T-helper 9 cell (primary cell): Measurements from ENCODE around the gene ACTC1.
"Not testable (repeated sequence)": the region's sequence is repeated elsewhere in the genome, so short reads cannot be mapped to it uniquely, and the experiment has no call there.

Source experiments
- DNase-seq: peaks from one replicate; pipeline ENCODE4 v3.0.0-alpha.2; 2020
- total RNA-seq, 2 donors: gene quantifications; one replicate each; lab custom pipeline; 2026; lab: John Stamatoyannopoulos, UW

Gene ACTC1
- 0 reads per million in 2 donors for total RNA-seq

GRCh38 chr15:34795267-34796081 lies at the start of gene ACTC1:
ACTC1 (minus strand) TSS chr15:34795549; CDS start chr15:34794808, 741 bp downstream.
- no peak for DNase-seq

- DNase-seq, result no peak
Measured at GRCh38 chr15:34841262-34841725, 45.9 kb upstream of the ACTC1 start.

DNA sequence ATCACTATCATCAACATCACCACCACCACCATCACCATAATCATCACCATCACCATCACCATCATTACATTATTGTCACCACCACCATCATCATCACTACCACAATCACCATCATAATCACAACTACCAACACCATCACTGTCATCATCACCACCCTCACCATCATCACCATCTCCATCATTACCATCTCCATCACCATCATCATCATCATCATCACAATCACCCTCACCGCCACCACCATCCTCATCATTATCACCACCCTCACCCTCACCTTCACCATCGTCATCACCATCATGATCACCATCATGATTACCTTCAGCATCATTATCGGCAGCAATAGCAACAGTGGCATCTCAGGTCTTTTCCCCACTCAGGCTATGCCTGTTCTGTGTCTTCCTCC lies 42.9 kb upstream of the ACTC1 start:
- DNase-seq, result no peak

DNA sequence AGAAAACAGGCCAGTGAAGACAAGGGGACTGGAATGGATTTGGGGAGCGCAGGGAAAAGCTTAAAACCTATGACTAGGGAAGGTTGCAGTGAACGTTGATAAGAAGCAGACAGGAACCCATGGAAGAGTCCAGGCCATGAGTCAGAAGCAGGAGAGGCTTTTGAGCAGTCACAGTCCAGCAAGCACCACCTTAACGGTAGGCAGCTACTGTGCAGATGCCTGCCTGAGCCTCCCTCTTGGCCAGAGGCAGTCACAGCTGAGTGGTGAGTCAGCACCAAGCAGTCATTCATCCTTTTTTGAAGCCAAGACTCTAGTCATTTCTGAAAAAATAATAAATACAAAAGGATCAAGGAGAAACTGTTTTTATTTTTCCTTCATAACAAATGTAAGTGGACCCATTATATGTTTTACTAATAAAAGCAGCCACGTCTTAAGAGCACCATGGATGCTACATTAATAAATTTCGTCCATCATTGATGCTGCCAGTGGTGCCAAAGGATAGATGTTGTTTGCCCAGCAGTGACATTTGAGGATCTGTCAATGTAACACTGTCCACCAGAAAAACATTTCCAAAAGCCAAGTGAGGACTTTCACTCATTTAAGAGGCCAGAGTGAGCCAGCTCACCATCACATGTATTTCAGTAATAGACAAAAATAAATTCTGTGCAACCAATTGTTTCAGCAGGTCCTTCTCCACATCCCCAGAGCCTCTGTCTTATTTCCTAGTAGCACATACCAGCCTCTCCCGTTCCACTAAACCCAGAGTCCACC lies 42.1 kb upstream of the ACTC1 start:
- no peak for DNase-seq

GRCh38 chr15:34828145-34828911 lies 33.0 kb upstream of the ACTC1 start:
- no peak for DNase-seq

GRCh38 chr15:34821831-34822230 lies 26.5 kb upstream of the ACTC1 start:
- DNase-seq, result no peak

GRCh38 chr15:34820110-34820509 lies 24.8 kb upstream of the ACTC1 start:
- DNase-seq, result no peak

- DNase-seq, result no peak
Measured at GRCh38 chr15:34818526-34818925, 23.2 kb upstream of the ACTC1 start.

DNA sequence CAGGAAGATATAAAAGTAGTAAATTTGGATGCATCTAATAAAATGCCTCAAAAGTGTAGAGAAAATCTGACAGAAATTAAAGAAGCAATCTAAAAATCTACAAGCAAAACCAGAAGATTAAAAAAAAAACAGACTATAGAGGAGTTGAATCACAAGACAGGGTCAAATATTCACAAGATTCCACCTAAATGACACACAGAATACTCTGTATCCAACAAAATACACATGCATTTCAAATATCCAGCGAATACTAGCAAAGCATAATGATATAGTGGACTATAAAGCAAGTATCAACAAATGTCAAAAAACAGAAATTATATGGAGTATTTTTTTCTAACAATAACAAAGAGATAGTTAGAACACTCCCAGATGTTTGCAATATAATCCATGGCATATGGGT lies 20.5 kb upstream of the ACTC1 start:
- DNase-seq, result no peak

DNA sequence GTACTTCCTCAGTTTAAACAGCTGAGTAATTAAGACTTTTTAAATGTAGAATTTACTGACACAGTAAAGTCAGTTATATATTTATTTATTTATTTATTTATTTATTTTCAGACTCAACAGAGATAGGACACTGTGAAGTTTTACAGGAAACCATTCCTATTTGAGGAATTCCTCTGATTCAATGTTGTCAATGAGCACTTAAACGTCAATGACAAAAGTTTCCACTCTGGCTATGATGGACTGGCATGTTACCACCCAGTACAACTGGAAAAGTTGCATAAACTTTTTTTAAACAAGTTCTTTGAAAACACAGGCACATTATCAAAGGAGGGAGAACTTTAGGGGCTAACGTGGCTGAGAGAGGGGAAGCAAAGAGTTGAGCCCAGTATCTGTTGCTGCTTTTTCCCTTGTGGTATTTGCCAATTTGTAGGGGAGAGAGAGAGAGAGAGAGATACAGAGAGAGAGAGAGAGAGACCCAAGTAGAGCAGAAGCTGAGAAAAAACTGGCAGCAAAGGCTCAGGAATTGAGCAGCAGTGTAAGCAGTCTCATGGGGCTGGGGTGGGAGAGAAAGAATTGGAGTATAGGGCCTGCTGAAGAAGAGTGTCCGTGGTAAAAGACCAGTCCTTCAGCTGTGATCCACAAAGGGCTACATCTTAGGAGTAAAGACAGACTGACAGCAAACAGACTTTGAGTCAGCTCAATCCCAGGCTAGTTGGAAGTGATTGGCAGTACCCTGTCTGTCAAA lies 18.3 kb upstream of the ACTC1 start:
- no peak for DNase-seq

DNA sequence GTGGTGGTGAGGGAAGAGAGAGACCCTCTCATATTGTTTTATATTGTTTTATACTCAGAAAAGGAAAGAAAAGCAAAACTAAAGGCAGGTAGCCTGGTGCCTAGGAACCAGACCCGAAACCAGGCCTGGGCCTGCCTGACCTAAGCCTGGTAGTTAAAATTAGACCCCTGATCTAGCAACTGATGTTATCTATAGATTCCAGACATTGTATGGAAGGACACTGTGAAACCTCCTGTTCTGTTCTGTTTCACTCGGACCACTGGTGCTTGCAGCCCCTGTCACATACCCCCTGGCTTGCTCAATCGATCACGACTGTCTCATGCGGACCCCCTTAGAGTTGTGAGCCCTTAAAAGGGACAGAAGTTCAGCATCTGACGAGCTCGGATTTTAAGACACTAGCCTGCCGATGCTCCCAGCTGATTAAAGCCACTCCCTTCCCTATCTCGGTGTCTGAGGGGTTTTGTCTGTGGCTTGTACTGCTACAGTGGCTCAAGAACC lies 17.6 kb upstream of the ACTC1 start:
- DNase-seq, result not testable (repeated sequence)

GRCh38 chr15:34812369-34812768 lies 17.0 kb upstream of the ACTC1 start:
- DNase-seq, result no peak

DNA sequence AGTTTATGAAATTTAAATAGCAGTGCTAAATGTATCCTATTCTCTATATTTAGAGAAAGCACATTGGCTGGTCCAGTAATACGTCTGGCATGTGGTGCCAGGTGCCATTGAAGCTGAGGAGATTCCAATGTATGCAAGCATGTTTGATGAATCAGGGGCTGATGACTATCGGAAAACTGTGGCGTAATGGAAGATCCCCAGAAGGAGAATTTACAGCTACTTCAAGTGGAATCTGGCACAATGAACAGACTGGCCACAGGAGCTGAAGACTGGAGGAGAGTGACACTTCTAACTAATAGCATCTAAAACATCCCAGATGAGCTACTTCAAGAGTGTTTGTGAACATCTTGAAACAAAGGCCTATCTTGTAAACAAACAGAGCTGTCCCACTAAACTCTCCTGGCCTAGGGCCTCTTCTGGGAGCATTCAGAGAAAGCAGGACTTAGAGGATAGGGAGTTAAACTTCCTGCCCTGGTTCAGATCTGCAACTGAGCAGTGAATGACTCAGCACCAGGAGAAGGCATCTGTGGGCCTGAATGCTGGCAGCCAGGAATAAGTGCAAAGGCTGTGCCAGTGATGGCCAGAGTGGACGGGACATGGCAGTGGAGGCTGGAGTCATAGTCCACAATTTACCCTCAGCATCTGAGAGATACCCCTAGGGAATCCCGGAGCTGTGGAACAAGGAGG lies 15.2 kb upstream of the ACTC1 start:
- no peak for DNase-seq

GRCh38 chr15:34809186-34809585 lies 13.8 kb upstream of the ACTC1 start:
- no peak for DNase-seq

- DNase-seq, result no peak
Measured at GRCh38 chr15:34808016-34808415, 12.7 kb upstream of the ACTC1 start.

DNA sequence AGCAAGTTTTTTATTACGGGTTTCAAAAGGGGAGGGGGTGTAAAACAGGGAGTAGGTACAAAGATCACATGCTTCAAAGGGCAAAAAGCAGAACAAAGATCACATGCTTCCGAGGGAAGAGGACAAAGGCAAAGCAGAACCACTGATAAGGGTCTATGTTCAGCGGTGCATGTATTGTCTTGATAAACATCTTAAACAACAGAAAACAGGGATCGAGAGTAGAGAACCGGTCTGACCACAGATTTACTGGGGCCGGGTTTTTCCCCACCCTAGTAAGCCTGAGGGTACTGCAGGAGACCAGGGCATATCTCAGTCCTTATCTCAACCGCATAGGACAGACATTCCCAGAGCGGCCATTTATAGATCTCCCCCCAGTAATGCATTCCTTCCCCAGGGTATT lies 11.9 kb upstream of the ACTC1 start:
- DNase-seq, result not testable (repeated sequence)

- no peak for DNase-seq
Measured at GRCh38 chr15:34804776-34805175, 9.4 kb upstream of the ACTC1 start.

DNA sequence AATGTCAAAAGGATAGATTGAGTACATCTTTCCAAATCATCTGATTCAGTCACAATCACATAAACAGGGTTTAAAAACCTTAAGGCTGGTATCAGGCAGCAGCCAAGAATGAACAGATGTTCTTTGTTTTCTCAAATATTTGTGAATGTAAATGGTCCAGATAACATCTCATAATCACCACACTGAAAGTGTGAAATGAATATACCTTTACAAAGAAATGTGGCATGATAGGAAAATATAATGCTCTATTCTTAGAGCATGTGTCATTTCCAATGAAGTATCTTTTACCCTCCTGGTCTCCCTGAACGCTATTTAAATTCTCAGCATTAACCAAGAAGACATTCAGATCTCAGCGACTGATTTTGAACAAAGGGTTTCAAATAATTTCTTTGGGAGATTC lies 8.8 kb upstream of the ACTC1 start:
- DNase-seq, result no peak

- no peak for DNase-seq
Measured at GRCh38 chr15:34802803-34803750, 7.7 kb upstream of the ACTC1 start.

DNA sequence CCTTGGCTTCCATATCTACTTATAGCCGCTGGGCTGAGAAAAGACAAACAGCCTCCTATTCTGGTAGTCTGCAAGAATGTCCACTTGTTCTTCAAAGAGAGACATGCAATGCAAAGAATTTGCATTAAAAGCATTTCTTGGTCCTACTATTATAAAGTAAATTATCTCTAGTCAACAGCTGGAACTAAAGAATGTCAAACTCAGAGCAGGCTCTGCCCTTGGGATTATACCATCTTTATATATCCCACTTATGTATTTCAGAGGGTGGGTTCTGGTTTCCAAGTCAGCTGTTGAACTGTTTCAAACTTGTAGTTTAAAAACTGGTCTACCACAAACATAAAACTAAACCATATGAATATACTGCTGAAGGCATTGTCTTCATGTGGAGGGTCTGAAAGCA lies 7.0 kb upstream of the ACTC1 start:
- no peak for DNase-seq
